A673 (cell line): Measurements from ENCODE around the gene SRRM2. TPM values are rescaled to one million over a fixed set of nuclear protein-coding genes. Genes with fewer than 3 reads are reported as not detected.

Source experiments
- BruUV-seq: library from RNA; stranded (reverse); fragments of 400-500 nt; replicated peaks from 2 replicates; lab custom pipeline; 2021; lab: Mats Ljungman, UMichigan
- CTCF ChIA-PET: fragments of 300-600 bp; sonication (Branson Sonifier 250); formaldehyde crosslinking; loops from one replicate; lab custom pipeline; 2022; ENCODE audit warnings: antibody characterized with exemption; lab: Charles Lee
- POLR2A ChIA-PET: fragments of 300-600 bp; sonication (Branson Sonifier 250); formaldehyde crosslinking; loops from one replicate; lab custom pipeline; 2022; ENCODE audit warnings: antibody characterized with exemption; ENCODE audit not compliant: low non-redundant PET; lab: Charles Lee
- DNase-seq: peaks from one replicate; pipeline ENCODE4 v3.0.0-alpha.2; 2015; ENCODE audit warnings: low spot score
- H3K27ac ChIP-seq: fragments of 200-600 bp; sonication (generic); 2 replicates; pipeline ENCODE4 v1.5.1; 2016; ENCODE audit warnings: mixed run types, low read depth, mild to moderate bottlenecking, mixed read lengths, antibody characterized with exemption, low read length; ENCODE audit not compliant: poor library complexity, severe bottlenecking
- H3K27me3 ChIP-seq: fragments of 200-600 bp; sonication (generic); replicated peaks from 2 replicates; pipeline ENCODE4 v1.6.1; 2017; ENCODE audit warnings: mixed run types, low read depth, mild to moderate bottlenecking, mixed read lengths, antibody characterized with exemption, low read length; ENCODE audit not compliant: insufficient read depth, poor library complexity
- H3K36me3 ChIP-seq: fragments of 200-600 bp; sonication (generic); 2 replicates; pipeline ENCODE4 v1.6.1; 2016; ENCODE audit warnings: mixed run types, mild to moderate bottlenecking, mixed read lengths, antibody characterized with exemption, low read length; ENCODE audit not compliant: insufficient read depth, poor library complexity, severe bottlenecking
- H3K4me1 ChIP-seq: fragments of 200-600 bp; sonication (generic); 2 replicates; pipeline ENCODE4 v1.6.1; 2017; ENCODE audit warnings: mixed run types, mild to moderate bottlenecking, mixed read lengths, antibody characterized with exemption, low read length; ENCODE audit not compliant: insufficient read depth, poor library complexity, severe bottlenecking
- H3K4me3 ChIP-seq: fragments of 200-600 bp; sonication (generic); 2 replicates; pipeline ENCODE4 v1.5.1; 2016; ENCODE audit warnings: low read depth, mixed run types, mild to moderate bottlenecking, mixed read lengths, low read length; ENCODE audit not compliant: poor library complexity, severe bottlenecking
- H3K9me3 ChIP-seq: fragments of 200-600 bp; sonication (generic); 2 replicates; pipeline ENCODE4 v1.6.1; 2016; ENCODE audit warnings: mixed run types, low read depth, mild to moderate bottlenecking, mixed read lengths, antibody characterized with exemption, low read length; ENCODE audit not compliant: poor library complexity, severe bottlenecking
- EZH2 ChIP-seq: fragments of 200-600 bp; sonication (generic); IDR thresholded peaks from 2 replicates; pipeline ENCODE4 v1.6.1; 2017; ENCODE audit warnings: borderline replicate concordance, low read depth, mild to moderate bottlenecking, mixed read lengths, antibody characterized with exemption, low read length; ENCODE audit not compliant: poor library complexity, severe bottlenecking
- intact Hi-C: fragments of 100-400 bp; cut with micrococcal nuclease; formaldehyde crosslinking; loops from one replicate; pipeline ENCODE4 v1.10.0; 2022; ENCODE audit not compliant: unreplicated experiment
- total RNA-seq: library from RNA; stranded (reverse); gene quantifications from 2 replicates; pipeline ENCODE4 v1.2.3, GENCODE V29; 2021
- TF ChIP-seq, protein P1 (sequence below): fragments of 300-800, 200-600 bp; sonication (generic); conservative IDR thresholded peaks from 2 replicates; pipeline ENCODE4 v1.5.1; 2017; ENCODE audit warnings: low read depth, mild to moderate bottlenecking, antibody characterized with exemption, low read length, moderate library complexity, mixed read lengths

SRRM2 gene
- total RNA-seq, 1 experiment from 2014 or later = 642 TPM

DNA sequence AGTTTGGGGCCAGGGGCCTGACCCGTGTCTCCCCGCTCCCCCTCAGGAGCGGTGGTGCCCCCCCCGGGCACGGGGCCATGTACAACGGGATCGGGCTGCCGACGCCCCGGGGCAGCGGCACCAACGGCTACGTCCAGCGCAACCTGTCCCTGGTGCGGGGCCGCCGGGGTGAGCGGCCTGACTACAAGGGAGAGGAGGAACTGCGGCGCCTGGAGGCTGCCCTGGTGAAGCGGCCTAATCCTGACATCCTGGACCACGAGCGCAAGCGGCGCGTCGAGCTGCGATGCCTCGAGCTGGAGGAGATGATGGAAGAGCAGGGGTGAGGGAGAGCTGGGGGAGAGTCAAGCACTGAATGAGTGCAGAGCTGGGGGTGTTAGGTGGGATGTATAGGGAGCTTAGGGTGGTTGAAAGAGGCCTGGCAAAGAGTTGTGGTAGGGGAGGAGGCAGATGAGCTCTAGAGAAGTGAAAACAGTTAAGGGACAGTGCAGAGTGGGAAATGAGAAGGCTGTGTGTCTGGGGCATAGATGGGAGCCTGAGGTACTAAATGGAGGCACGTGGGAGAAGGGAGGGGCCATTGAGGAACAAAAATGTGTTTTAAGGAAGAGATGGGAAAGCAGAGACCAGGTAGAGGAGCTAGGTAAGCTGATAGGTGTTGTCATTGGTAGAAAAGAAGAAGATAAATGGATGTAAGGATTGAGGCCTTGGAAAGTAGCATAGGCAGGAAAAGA, 4.0 kb downstream of the SRRM2 start:
- Histone ChIP-seq H3K27me3 (no peaks in the 10 kb centered on the region), H3K4me3 (no peak overlapping the region), H3K4me1 (peaks cover 22% of the 10 kb centered on the region), H3K36me3 (peaks cover 73% of the 10 kb centered on the region), H3K9me3 (no peaks in the 10 kb centered on the region), H3K27ac (no peak overlapping the region)
- no TSS peak for BruUV-seq
- POLR2A ChIA-PET = no interaction called here
- intact Hi-C loops = no loop called here
- DNase-seq = no peak
- no peak for TF ChIP-seq EZH2
- TF ChIP-seq, protein P1, sequence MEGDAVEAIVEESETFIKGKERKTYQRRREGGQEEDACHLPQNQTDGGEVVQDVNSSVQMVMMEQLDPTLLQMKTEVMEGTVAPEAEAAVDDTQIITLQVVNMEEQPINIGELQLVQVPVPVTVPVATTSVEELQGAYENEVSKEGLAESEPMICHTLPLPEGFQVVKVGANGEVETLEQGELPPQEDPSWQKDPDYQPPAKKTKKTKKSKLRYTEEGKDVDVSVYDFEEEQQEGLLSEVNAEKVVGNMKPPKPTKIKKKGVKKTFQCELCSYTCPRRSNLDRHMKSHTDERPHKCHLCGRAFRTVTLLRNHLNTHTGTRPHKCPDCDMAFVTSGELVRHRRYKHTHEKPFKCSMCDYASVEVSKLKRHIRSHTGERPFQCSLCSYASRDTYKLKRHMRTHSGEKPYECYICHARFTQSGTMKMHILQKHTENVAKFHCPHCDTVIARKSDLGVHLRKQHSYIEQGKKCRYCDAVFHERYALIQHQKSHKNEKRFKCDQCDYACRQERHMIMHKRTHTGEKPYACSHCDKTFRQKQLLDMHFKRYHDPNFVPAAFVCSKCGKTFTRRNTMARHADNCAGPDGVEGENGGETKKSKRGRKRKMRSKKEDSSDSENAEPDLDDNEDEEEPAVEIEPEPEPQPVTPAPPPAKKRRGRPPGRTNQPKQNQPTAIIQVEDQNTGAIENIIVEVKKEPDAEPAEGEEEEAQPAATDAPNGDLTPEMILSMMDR = no peak
- CTCF ChIA-PET = no interaction called here

- Histone ChIP-seq H3K4me3 (no peak overlapping the region), H3K9me3 (no peaks in the 10 kb centered on the region), H3K36me3 (peaks cover 82% of the 10 kb centered on the region), H3K27ac (no peak overlapping the region), H3K4me1 (peaks cover 16% of the 10 kb centered on the region), H3K27me3 (no peaks in the 10 kb centered on the region)
- no peak for DNase-seq
- intact Hi-C loops = no loop called here
- no peak for TF ChIP-seq EZH2
- TF ChIP-seq, protein P1 = no peak
- no TSS peak for BruUV-seq
- POLR2A ChIA-PET = interaction anchor here (0.7 kb wide), 1 partner anchor 55 kb away, joined by 3 read pairs; no protein-coding TSS in a partner anchor
- CTCF ChIA-PET = no interaction called here
Measured at GRCh38 chr16:2757344-2757743, 4.9 kb downstream of the SRRM2 start.

DNA sequence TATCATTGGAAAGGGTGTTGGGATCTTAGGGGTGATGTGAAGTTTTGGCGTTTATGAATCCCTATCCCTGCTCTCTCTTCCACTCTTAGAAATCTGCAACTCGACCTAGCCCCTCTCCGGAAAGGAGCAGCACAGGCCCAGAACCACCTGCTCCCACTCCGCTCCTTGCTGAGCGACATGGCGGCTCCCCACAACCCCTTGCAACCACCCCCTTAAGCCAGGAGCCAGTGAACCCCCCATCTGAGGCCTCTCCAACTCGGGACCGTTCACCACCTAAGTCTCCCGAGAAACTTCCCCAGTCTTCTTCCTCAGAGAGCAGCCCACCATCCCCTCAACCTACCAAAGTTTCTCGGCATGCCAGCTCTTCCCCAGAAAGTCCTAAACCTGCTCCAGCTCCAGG, 9.0 kb downstream of the SRRM2 start:
- BruUV-seq = no TSS peak
- no peak for DNase-seq
- Histone ChIP-seq H3K36me3 (peaks cover 100% of the 10 kb centered on the region), H3K4me3 (no peak overlapping the region), H3K27me3 (no peaks in the 10 kb centered on the region), H3K9me3 (no peaks in the 10 kb centered on the region), H3K27ac (no peak overlapping the region), H3K4me1 (no peaks in the 10 kb centered on the region)
- POLR2A ChIA-PET = no interaction called here
- CTCF ChIA-PET = no interaction called here
- intact Hi-C loops = no loop called here
- no peak for TF ChIP-seq EZH2
- TF ChIP-seq, protein P1 = no peak
